ENCODE results near the gene ST3GAL6.

DNA sequence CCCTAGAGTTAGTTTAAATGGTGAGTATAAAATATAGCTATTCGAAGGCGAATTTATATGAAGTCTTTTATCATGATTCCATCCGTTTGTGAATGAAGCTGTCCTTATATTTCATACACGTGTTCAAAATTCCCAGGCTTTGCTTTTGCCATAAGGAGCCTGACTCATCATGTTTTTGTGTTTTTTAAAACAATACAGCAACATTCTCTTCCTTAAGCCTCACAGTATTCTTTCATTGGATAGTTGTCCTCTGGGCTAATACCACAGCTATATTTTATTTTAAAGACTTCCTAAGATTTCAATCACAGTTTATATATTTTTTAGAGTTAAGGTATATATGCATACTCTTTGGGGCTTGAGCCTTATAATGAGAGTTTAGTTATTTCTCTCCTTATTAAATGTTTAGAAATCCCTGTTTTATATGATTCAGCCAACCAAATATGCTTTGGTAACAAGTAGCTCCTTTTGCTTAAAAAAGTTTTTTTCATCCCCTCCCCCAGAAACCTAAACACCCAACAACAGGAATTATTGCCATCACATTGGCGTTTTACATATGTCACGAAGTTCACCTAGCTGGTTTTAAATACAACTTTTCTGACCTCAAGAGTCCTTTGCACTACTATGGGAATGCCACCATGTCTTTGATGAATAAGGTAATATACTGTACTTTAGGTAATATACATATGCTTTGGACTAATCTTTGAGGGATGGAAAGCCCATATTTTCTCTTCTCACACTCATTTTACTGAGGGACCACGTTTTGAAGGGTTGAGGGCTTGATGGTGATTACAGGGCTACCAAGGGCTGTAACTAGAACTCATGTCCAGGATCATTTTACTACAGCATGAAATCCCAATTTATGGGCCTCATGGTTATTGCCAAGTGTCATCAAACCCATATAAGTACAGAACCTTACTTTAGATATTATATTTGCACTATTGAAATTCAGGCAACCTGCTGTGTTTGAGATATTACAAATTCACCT is 28.5 kb downstream of the ST3GAL6 start:
- TF ChIP-seq, protein P1, sequence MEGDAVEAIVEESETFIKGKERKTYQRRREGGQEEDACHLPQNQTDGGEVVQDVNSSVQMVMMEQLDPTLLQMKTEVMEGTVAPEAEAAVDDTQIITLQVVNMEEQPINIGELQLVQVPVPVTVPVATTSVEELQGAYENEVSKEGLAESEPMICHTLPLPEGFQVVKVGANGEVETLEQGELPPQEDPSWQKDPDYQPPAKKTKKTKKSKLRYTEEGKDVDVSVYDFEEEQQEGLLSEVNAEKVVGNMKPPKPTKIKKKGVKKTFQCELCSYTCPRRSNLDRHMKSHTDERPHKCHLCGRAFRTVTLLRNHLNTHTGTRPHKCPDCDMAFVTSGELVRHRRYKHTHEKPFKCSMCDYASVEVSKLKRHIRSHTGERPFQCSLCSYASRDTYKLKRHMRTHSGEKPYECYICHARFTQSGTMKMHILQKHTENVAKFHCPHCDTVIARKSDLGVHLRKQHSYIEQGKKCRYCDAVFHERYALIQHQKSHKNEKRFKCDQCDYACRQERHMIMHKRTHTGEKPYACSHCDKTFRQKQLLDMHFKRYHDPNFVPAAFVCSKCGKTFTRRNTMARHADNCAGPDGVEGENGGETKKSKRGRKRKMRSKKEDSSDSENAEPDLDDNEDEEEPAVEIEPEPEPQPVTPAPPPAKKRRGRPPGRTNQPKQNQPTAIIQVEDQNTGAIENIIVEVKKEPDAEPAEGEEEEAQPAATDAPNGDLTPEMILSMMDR (IDR thresholded peaks at IDR 0.05): no peak
- no peak for TF ChIP-seq POLR2A (IDR thresholded peaks at IDR 0.05)
